OCI-LY1 (cell line): ENCODE measurements around the gene KIF16B.

ENCODE experiments used
- H2AFZ ChIP-seq: fragments of 200-600 bp; sonication (generic), shearing (Covaris generic); 2 replicates; pipeline ENCODE4 v1.6.0; 2014; ENCODE audit warnings: antibody characterized with exemption, mild to moderate bottlenecking, low read length
- H3F3A ChIP-seq: fragments of 200-600 bp; sonication (generic), shearing (Covaris generic); 2 replicates; pipeline ENCODE4 v1.6.0; 2014; ENCODE audit warnings: mild to moderate bottlenecking, antibody characterized with exemption, low read length, moderate library complexity; ENCODE audit not compliant: insufficient read depth
- H3K27ac ChIP-seq: fragments of 200-600 bp; sonication (generic); 2 replicates; pipeline ENCODE4 v1.5.1; 2014; ENCODE audit warnings: low read length, mixed run types, mild to moderate bottlenecking, low read depth; ENCODE audit not compliant: poor library complexity, severe bottlenecking
- H3K27me3 ChIP-seq: fragments of 200-600 bp; sonication (generic); 2 replicates; pipeline ENCODE4 v1.6.0; 2014; ENCODE audit warnings: antibody characterized with exemption, mild to moderate bottlenecking, low read length, moderate library complexity; ENCODE audit not compliant: insufficient read depth
- H3K36me3 ChIP-seq: fragments of 200-600 bp; sonication (generic); 2 replicates; pipeline ENCODE4 v1.6.1; 2014; ENCODE audit warnings: mild to moderate bottlenecking, antibody characterized with exemption, low read length, moderate library complexity, mixed read lengths; ENCODE audit not compliant: insufficient read depth
- H3K4me1 ChIP-seq: fragments of 200-600 bp; sonication (generic); 2 replicates; pipeline ENCODE4 v1.5.1; 2014; ENCODE audit warnings: mild to moderate bottlenecking, low read length, moderate library complexity; ENCODE audit not compliant: insufficient read depth, severe bottlenecking
- H3K4me2 ChIP-seq: fragments of 200-600 bp; sonication (generic), shearing (Covaris generic); 2 replicates; pipeline ENCODE4 v1.6.1; 2014; ENCODE audit warnings: low read length
- H3K4me3 ChIP-seq: fragments of 200-600 bp; sonication (generic); 2 replicates; pipeline ENCODE4 v1.5.1; 2014; ENCODE audit warnings: low read length, low read depth, mild to moderate bottlenecking, mixed read lengths; ENCODE audit not compliant: poor library complexity, severe bottlenecking
- H3K79me2 ChIP-seq: fragments of 200-600 bp; shearing (Covaris generic); 2 replicates; pipeline ENCODE4 v1.6.1; 2016; ENCODE audit warnings: mixed run types, low read length, mixed read lengths; ENCODE audit not compliant: insufficient read depth
- H3K9ac ChIP-seq: fragments of 200-600 bp; sonication (generic), shearing (Covaris generic); 2 replicates; pipeline ENCODE4 v1.6.1; 2014; ENCODE audit warnings: mild to moderate bottlenecking, low read length, mixed read lengths
- H3K9me2 ChIP-seq: fragments of 200-600 bp; sonication (generic), shearing (Covaris generic); 2 replicates; pipeline ENCODE4 v1.6.1; 2014; ENCODE audit warnings: low read depth, mild to moderate bottlenecking, low read length, mixed read lengths
- H3K9me3 ChIP-seq: fragments of 200-600 bp; shearing (Covaris generic); 2 replicates; pipeline ENCODE4 v1.6.1; 2014; ENCODE audit warnings: low read length, mixed read lengths
- H4K20me1 ChIP-seq: fragments of 200-600 bp; sonication (generic), shearing (Covaris generic); 2 replicates; pipeline ENCODE4 v1.6.0; 2016; ENCODE audit warnings: mild to moderate bottlenecking, low read length; ENCODE audit not compliant: insufficient read depth
- EZH2 ChIP-seq: fragments of 200-600 bp; sonication (generic), shearing (Covaris generic); IDR thresholded peaks from 2 replicates; pipeline ENCODE4 v1.8.0; 2017; ENCODE audit warnings: borderline replicate concordance, mixed run types, mild to moderate bottlenecking, antibody characterized with exemption, low read length, moderate library complexity, mixed read lengths
- TF ChIP-seq, protein P1 (sequence below): fragments of 200-600 bp; sonication (generic), shearing (Covaris generic); IDR thresholded peaks from 2 replicates; pipeline ENCODE4 v1.5.1; 2017; ENCODE audit warnings: mild to moderate bottlenecking, antibody characterized with exemption, low read length, moderate library complexity, mixed read lengths

Gene KIF16B

GRCh38 chr20:16474363-16474762 lies 98.9 kb downstream of the KIF16B start:
- Histone ChIP-seq H3K9me2 (no peaks in the 10 kb centered on the region), H3K27ac (no peak overlapping the region), H3K9ac (no peak overlapping the region), H3K27me3 (no peaks in the 10 kb centered on the region), H4K20me1 (no peaks in the 10 kb centered on the region), H3K9me3 (no peaks in the 10 kb centered on the region), H3K4me1 (peaks cover 16% of the 10 kb centered on the region), H3K36me3 (no peaks in the 10 kb centered on the region), H3F3A (no peaks in the 10 kb centered on the region), H2AFZ (no peak overlapping the region), H3K4me3 (no peak overlapping the region), H3K4me2 (no peak overlapping the region), H3K79me2 (no peaks in the 10 kb centered on the region)
- no peak for TF ChIP-seq EZH2
- TF ChIP-seq, protein P1, sequence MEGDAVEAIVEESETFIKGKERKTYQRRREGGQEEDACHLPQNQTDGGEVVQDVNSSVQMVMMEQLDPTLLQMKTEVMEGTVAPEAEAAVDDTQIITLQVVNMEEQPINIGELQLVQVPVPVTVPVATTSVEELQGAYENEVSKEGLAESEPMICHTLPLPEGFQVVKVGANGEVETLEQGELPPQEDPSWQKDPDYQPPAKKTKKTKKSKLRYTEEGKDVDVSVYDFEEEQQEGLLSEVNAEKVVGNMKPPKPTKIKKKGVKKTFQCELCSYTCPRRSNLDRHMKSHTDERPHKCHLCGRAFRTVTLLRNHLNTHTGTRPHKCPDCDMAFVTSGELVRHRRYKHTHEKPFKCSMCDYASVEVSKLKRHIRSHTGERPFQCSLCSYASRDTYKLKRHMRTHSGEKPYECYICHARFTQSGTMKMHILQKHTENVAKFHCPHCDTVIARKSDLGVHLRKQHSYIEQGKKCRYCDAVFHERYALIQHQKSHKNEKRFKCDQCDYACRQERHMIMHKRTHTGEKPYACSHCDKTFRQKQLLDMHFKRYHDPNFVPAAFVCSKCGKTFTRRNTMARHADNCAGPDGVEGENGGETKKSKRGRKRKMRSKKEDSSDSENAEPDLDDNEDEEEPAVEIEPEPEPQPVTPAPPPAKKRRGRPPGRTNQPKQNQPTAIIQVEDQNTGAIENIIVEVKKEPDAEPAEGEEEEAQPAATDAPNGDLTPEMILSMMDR, result no peak

- Histone ChIP-seq H3K79me2 (no peaks in the 10 kb centered on the region), H3F3A (no peaks in the 10 kb centered on the region), H3K4me3 (no peak overlapping the region), H3K9ac (no peak overlapping the region), H3K4me1 (peaks cover 3% of the 10 kb centered on the region), H3K27me3 (no peaks in the 10 kb centered on the region), H4K20me1 (no peaks in the 10 kb centered on the region), H2AFZ (no peak overlapping the region), H3K9me2 (no peaks in the 10 kb centered on the region), H3K27ac (no peak overlapping the region), H3K9me3 (no peaks in the 10 kb centered on the region; the same call in 1 of the 2 replicates), H3K4me2 (no peak overlapping the region), H3K36me3 (no peaks in the 10 kb centered on the region)
- TF ChIP-seq EZH2, result no peak
- TF ChIP-seq, protein P1, result no peak
These were observed 101.0 kb downstream of the KIF16B start for GRCh38 chr20:16472045-16472872.

DNA sequence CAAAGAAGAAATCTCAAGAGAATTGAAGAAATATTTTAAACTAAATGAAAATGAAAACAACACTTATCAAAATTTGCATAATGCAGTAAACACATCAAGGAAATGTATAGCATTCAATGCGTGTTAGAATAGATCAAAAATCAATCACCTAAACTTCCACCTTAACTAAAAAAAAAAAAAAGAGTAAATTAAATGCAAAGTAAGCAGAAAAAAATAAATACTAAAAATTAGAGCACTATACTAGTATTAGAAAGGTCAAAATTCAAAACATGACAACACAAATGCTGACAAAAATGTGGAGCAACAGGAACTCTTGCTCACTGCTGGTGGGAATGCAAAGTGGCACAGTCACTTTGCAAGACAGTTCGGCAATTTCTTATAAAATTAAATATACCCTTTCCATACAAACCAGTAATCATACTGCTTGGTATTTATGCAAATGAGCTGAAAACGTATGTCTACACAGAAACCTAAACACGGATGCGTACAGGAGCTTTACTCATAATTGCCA lies 103.8 kb downstream of the KIF16B start:
- H2AFZ ChIP-seq, result no peak overlapping the region
- no peak overlapping the region for H3K27ac ChIP-seq
- H3K36me3 ChIP-seq, result 0 out of 2 replicates have a peak, but pooled peaks cover 4% of the 10 kb centered on the region
- no peaks in the 10 kb centered on the region for H3F3A ChIP-seq
- H4K20me1 ChIP-seq, result no peaks in the 10 kb centered on the region
- no peaks in the 10 kb centered on the region for H3K4me1 ChIP-seq
- no peaks in the 10 kb centered on the region for H3K27me3 ChIP-seq
- H3K9ac ChIP-seq, result no peak overlapping the region
- no peak overlapping the region for H3K4me3 ChIP-seq
- H3K79me2 ChIP-seq, result no peaks in the 10 kb centered on the region
- no peaks in the 10 kb centered on the region for H3K9me2 ChIP-seq
- peaks cover 7% of the 10 kb centered on the region; the same call in 1 of the 2 replicates for H3K9me3 ChIP-seq
- no peak overlapping the region for H3K4me2 ChIP-seq
- TF ChIP-seq, protein P1, result no peak
- no peak for TF ChIP-seq EZH2
